BLaER1 treated with 17β-estradiol and CSF1 and Interleukin-3, amounts not matched to agents 10 nM and 100 nM (cell line): ENCODE data around the gene ARHGAP42.

Experiments used
- H3K27ac ChIP-seq, 11 experiments: shearing (Covaris generic); formaldehyde crosslinking; 2 replicates each; pipeline ENCODE4 v1.8.1; 2022
- H3K27me3 ChIP-seq, 11 experiments: shearing (Covaris generic); formaldehyde crosslinking; 2 replicates each; pipeline ENCODE4 v1.8.1; 2022
- H3K36me3 ChIP-seq, 11 experiments: shearing (Covaris generic); formaldehyde crosslinking; 2 replicates each; pipeline ENCODE4 v1.8.1; 2022
- H3K4me1 ChIP-seq, 10 experiments: shearing (Covaris generic); formaldehyde crosslinking; 2 replicates each; pipeline ENCODE4 v1.8.1; 2022
- H3K4me2 ChIP-seq, 11 experiments: shearing (Covaris generic); formaldehyde crosslinking; 2 replicates each; pipeline ENCODE4 v1.8.1; 2022
- H3K4me3 ChIP-seq, 10 experiments: shearing (Covaris generic); formaldehyde crosslinking; 2 replicates each; pipeline ENCODE4 v1.8.1; 2022
- H3K9ac ChIP-seq, 11 experiments: shearing (Covaris generic); formaldehyde crosslinking; 2 replicates each; pipeline ENCODE4 v1.8.1; 2022
- H3K9me3 ChIP-seq, 11 experiments: shearing (Covaris generic); formaldehyde crosslinking; replicated peaks in 1 of 11; 2 replicates each; pipeline ENCODE4 v1.8.1; 2022
- H4K20me1 ChIP-seq, 11 experiments: shearing (Covaris generic); formaldehyde crosslinking; 2 replicates each; pipeline ENCODE4 v1.8.1; 2022
- Cebpa-rat ChIP-seq, 11 experiments: shearing (Covaris generic); IDR thresholded peaks; 2 replicates each; pipeline ENCODE4 v1.8.1; 2022

The ARHGAP42 gene

GRCh38 chr11:100910808-100911207, 223.7 kb downstream of the ARHGAP42 start:
- Histone ChIP-seq H3K9me3 (no peaks in the 10 kb centered on the region), H3K27me3 (no peaks in the 10 kb centered on the region), H3K4me2 (peak overlapping the region; percentile 25 to 68 (median 43); a peak in 19 of 22 replicates), H4K20me1 (no peaks in the 10 kb centered on the region), H3K4me3 (no peak overlapping the region), H3K27ac (peak overlapping the region in 3 of 11 experiments; percentile 2 to 26 (median 5); a peak in 2 of 22 replicates), H3K36me3 (peaks cover 0 to 10% (median 0%) of the 10 kb centered on the region in 11 experiments; a peak in 4 of 22 replicates), H3K4me1 (peaks cover 8 to 37% (median 16%) of the 10 kb centered on the region in 10 experiments; a peak in 18 of 20 replicates), H3K9ac (no peak overlapping the region)
- TF ChIP-seq Cebpa-rat (IDR thresholded peaks at IDR 0.05), result no peak

GRCh38 chr11:100914415-100915110, 227.5 kb downstream of the ARHGAP42 start:
- Histone ChIP-seq H3K4me2 (no peak overlapping the region), H3K4me1 (peaks cover 8 to 24% (median 14%) of the 10 kb centered on the region in 10 experiments; a peak in 18 of 20 replicates), H3K4me3 (no peak overlapping the region), H4K20me1 (no peaks in the 10 kb centered on the region), H3K27ac (no peak overlapping the region), H3K9ac (no peak overlapping the region), H3K36me3 (peaks cover 0 to 10% (median 0%) of the 10 kb centered on the region in 11 experiments; a peak in 4 of 22 replicates), H3K27me3 (no peaks in the 10 kb centered on the region), H3K9me3 (no peaks in the 10 kb centered on the region)
- TF ChIP-seq Cebpa-rat (IDR thresholded peaks at IDR 0.05), result no peak

- H3K27ac ChIP-seq, result no peak overlapping the region
- no peaks in the 10 kb centered on the region for H3K27me3 ChIP-seq
- TF ChIP-seq Cebpa-rat (IDR thresholded peaks at IDR 0.05), result no peak
- no peaks in the 10 kb centered on the region for H4K20me1 ChIP-seq
- no peak overlapping the region for H3K4me3 ChIP-seq
- H3K36me3 ChIP-seq, result peaks cover 0 to 7% (median 0%) of the 10 kb centered on the region in 11 experiments; a peak in 6 of 22 replicates
- no peak overlapping the region for H3K9ac ChIP-seq
- H3K4me1 ChIP-seq, result peaks cover 0 to 7% (median 0%) of the 10 kb centered on the region in 10 experiments; a peak in 1 of 20 replicates
- no peaks in the 10 kb centered on the region for H3K9me3 ChIP-seq
- H3K4me2 ChIP-seq, result no peak overlapping the region
These were observed 231.7 kb downstream of the ARHGAP42 start for GRCh38 chr11:100918551-100919500.

- no peak overlapping the region for H3K9ac ChIP-seq
- peaks cover 0 to 10% (median 2%) of the 10 kb centered on the region in 10 experiments; a peak in 13 of 20 replicates for H3K4me1 ChIP-seq
- no peak overlapping the region for H3K4me2 ChIP-seq
These were observed 233.5 kb downstream of the ARHGAP42 start for GRCh38 chr11:100920593-100920992.

GRCh38 chr11:100922121-100922520, 235.0 kb downstream of the ARHGAP42 start:
- no peak for TF ChIP-seq Cebpa-rat (IDR thresholded peaks at IDR 0.05)
- H3K27ac ChIP-seq, result no peak overlapping the region
- H3K4me2 ChIP-seq, result no peak overlapping the region
- no peaks in the 10 kb centered on the region for H4K20me1 ChIP-seq
- H3K4me1 ChIP-seq, result peaks cover 0 to 18% (median 8%) of the 10 kb centered on the region in 10 experiments; a peak in 13 of 20 replicates
- no peaks in the 10 kb centered on the region for H3K27me3 ChIP-seq
- H3K9me3 ChIP-seq, result no peaks in the 10 kb centered on the region
- no peak overlapping the region for H3K9ac ChIP-seq
- H3K4me3 ChIP-seq, result no peak overlapping the region
- H3K36me3 ChIP-seq, result peaks cover 0 to 7% (median 0%) of the 10 kb centered on the region in 11 experiments; a peak in 2 of 22 replicates

More at GRCh38 chr11:100920593-100920992, 233.5 kb downstream of the ARHGAP42 start:
- TF ChIP-seq Cebpa-rat (IDR thresholded peaks at IDR 0.05), result no peak
- no peaks in the 10 kb centered on the region for H3K9me3 ChIP-seq
- peaks cover 0 to 7% (median 0%) of the 10 kb centered on the region in 11 experiments; a peak in 2 of 22 replicates for H3K36me3 ChIP-seq
- no peaks in the 10 kb centered on the region for H3K27me3 ChIP-seq
- H3K27ac ChIP-seq, result no peak overlapping the region
- no peak overlapping the region for H3K4me3 ChIP-seq
- H4K20me1 ChIP-seq, result no peaks in the 10 kb centered on the region

- Histone ChIP-seq H3K27ac (no peak overlapping the region), H3K4me3 (no peak overlapping the region), H3K27me3 (no peaks in the 10 kb centered on the region), H3K9me3 (no peaks in the 10 kb centered on the region), H3K9ac (no peak overlapping the region), H3K36me3 (peaks cover 0 to 7% (median 0%) of the 10 kb centered on the region in 11 experiments; a peak in 2 of 22 replicates), H3K4me1 (peaks cover 0 to 18% (median 8%) of the 10 kb centered on the region in 10 experiments; a peak in 13 of 20 replicates), H3K4me2 (no peak overlapping the region), H4K20me1 (no peaks in the 10 kb centered on the region)
- TF ChIP-seq Cebpa-rat (IDR thresholded peaks at IDR 0.05), result no peak
These were observed 236.5 kb downstream of the ARHGAP42 start for GRCh38 chr11:100923555-100923954.

GRCh38 chr11:100925935-100926334, 238.8 kb downstream of the ARHGAP42 start:
- Histone ChIP-seq H3K4me1 (peaks cover 0 to 14% (median 11%) of the 10 kb centered on the region in 10 experiments; a peak in 15 of 20 replicates), H3K27me3 (no peaks in the 10 kb centered on the region), H3K9me3 (no peaks in the 10 kb centered on the region), H3K36me3 (peaks cover 0 to 7% (median 0%) of the 10 kb centered on the region in 11 experiments; a peak in 2 of 22 replicates), H3K27ac (no peak overlapping the region), H3K4me2 (peak overlapping the region in 8 of 11 experiments; percentile 7 to 45 (median 28); a peak in 7 of 22 replicates), H4K20me1 (no peaks in the 10 kb centered on the region; a peak in 1 of 22 replicates), H3K4me3 (no peak overlapping the region), H3K9ac (no peak overlapping the region)
- no peak for TF ChIP-seq Cebpa-rat (IDR thresholded peaks at IDR 0.05)

- no peak overlapping the region for H3K4me2 ChIP-seq
- H3K9me3 ChIP-seq, result no peaks in the 10 kb centered on the region
- H3K36me3 ChIP-seq, result no peaks in the 10 kb centered on the region
- H3K27ac ChIP-seq, result no peak overlapping the region
- no peak overlapping the region for H3K4me3 ChIP-seq
- H4K20me1 ChIP-seq, result no peaks in the 10 kb centered on the region; a peak in 1 of 22 replicates
- peaks cover 0 to 14% (median 11%) of the 10 kb centered on the region in 10 experiments; a peak in 15 of 20 replicates for H3K4me1 ChIP-seq
- no peak overlapping the region for H3K9ac ChIP-seq
- no peaks in the 10 kb centered on the region for H3K27me3 ChIP-seq
- TF ChIP-seq Cebpa-rat (IDR thresholded peaks at IDR 0.05), result no peak
These were observed 240.5 kb downstream of the ARHGAP42 start for GRCh38 chr11:100927579-100927978.
